ENCODE results near the gene PEMT. TPM values are rescaled to one million over a fixed set of nuclear protein-coding genes. Genes with fewer than 3 reads are reported as not detected.

Gene PEMT
- total RNA-seq, 1 experiment from 2014 or later, result 53.1 TPM

- H3K4me1 Mint-ChIP-seq, result 0 out of 2 replicates have a peak, but pooled peaks cover 3% of the 10 kb centered on the region
- no peak overlapping the region for H3K27ac Mint-ChIP-seq
- no peaks in the 10 kb centered on the region for H3K27me3 Mint-ChIP-seq (ENCODE audit: low read depth)
- DNase-seq (ENCODE audit: low spot score) (no peak), ATAC-seq (peak; percentile 38)
- no peaks in the 10 kb centered on the region for H3K9me3 Mint-ChIP-seq
- no peak overlapping the region for H3K4me3 Mint-ChIP-seq
- no peaks in the 10 kb centered on the region for H3K36me3 Mint-ChIP-seq
- no peak for TF ChIP-seq NR2C2 (CRISPR knock-in tag; IDR thresholded peaks at IDR 0.05)
- TF ChIP-seq PRDM15 (CRISPR knock-in tag; IDR thresholded peaks at IDR 0.05), result no peak
- POLR2A ChIA-PET, result no interaction called here
- CTCF ChIA-PET, result interaction anchor here (4.6 kb wide), 1 partner anchor 12 kb away, joined by 42 read pairs; the partner anchor contains the start of gene RASD1
Measured at GRCh38 chr17:17508646-17509591, 82.6 kb downstream of the PEMT start.

GRCh38 chr17:17508019-17508535, 83.4 kb downstream of the PEMT start:
- ATAC-seq, result no peak
- Mint-ChIP-seq H3K4me3 (no peak overlapping the region), H3K27ac (no peak overlapping the region), H3K9me3 (no peaks in the 10 kb centered on the region), H3K4me1 (peaks cover 3% of the 10 kb centered on the region; the same call in 1 of the 2 replicates), H3K36me3 (no peaks in the 10 kb centered on the region), H3K27me3 (ENCODE audit: low read depth) (no peaks in the 10 kb centered on the region)
- ChIA-PET CTCF (interaction anchor here (0.6 to 3.3 kb wide), 3 partner anchors 12 to 106 kb away, joined by 3 to 20 read pairs (median 3); partner anchors contain the start of gene RASD1), POLR2A (interaction anchor here (1.5 kb wide), 1 partner anchor 11 kb away, joined by 6 read pairs; the partner anchor contains the start of gene RASD1)
- no peak for DNase-seq (ENCODE audit: low spot score)
- TF ChIP-seq STAT6 (CRISPR knock-in tag; conservative IDR thresholded peaks at IDR 0.05; ENCODE audit: low read depth), result no peak
- TF ChIP-seq E2F5 (CRISPR knock-in tag; IDR thresholded peaks at IDR 0.05), result no peak
- TF ChIP-seq ZSCAN18 (CRISPR knock-in tag; IDR thresholded peaks at IDR 0.05), result no peak
- TF ChIP-seq E2F4 (CRISPR knock-in tag; IDR thresholded peaks at IDR 0.05; ENCODE audit: borderline replicate concordance, low read depth), result no peak
- no peak for TF ChIP-seq ZNF281 (CRISPR knock-in tag; IDR thresholded peaks at IDR 0.05)
- TF ChIP-seq JAZF1 (CRISPR knock-in tag; IDR thresholded peaks at IDR 0.05), result no peak
- no peak for TF ChIP-seq HMGXB4 (CRISPR knock-in tag; IDR thresholded peaks at IDR 0.05)
- TF ChIP-seq ZBTB21 (CRISPR knock-in tag; IDR thresholded peaks at IDR 0.05; ENCODE audit: borderline replicate concordance), result no peak
- TF ChIP-seq ZBTB43 (CRISPR knock-in tag; IDR thresholded peaks at IDR 0.05), result no peak
- TF ChIP-seq USF1 (CRISPR knock-in tag; IDR thresholded peaks at IDR 0.05), result no peak
- TF ChIP-seq FOXK1 (CRISPR knock-in tag; IDR thresholded peaks at IDR 0.05), result no peak

Measured in WTC11 (cell line).